DOHH2 (cell line): ENCODE measurements around the gene RGS3.

Source experiments
- EZH2phosphoT487 ChIP-seq: fragments of 200-600 bp; sonication (generic); IDR thresholded peaks from 2 replicates; pipeline ENCODE4 v1.6.1; 2017; ENCODE audit warnings: borderline replicate concordance, mild to moderate bottlenecking, antibody characterized with exemption, low read length, moderate library complexity, mixed read lengths
- TF ChIP-seq, protein P1 (sequence below): fragments of 200-600 bp; sonication (generic); IDR thresholded peaks from one replicate; pipeline ENCODE4 v1.5.1; 2014; ENCODE audit warnings: antibody characterized with exemption, mild to moderate bottlenecking, low read depth, low read length; ENCODE audit not compliant: poor library complexity, severe bottlenecking

DNA sequence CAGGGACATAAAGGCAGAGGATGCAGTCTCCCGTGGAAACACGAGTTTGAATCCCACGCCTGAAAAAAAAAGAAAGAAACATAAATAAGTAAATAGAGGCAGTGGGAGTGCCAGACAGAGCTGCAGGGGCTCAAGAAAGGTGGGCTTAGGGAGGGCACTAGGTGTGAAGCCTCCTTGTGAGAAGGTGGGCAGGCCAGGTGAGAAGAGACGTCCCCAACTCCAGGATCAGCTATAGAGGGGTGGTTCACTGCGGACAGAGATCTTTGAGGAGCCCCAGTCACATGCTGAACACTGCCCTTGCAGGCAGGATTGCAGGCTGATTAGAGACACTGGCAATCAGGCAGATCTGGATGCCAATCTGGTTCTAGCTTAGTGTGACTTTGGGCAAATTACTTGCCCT is 172.1 kb downstream of the RGS3 start:
- TF ChIP-seq, protein P1, sequence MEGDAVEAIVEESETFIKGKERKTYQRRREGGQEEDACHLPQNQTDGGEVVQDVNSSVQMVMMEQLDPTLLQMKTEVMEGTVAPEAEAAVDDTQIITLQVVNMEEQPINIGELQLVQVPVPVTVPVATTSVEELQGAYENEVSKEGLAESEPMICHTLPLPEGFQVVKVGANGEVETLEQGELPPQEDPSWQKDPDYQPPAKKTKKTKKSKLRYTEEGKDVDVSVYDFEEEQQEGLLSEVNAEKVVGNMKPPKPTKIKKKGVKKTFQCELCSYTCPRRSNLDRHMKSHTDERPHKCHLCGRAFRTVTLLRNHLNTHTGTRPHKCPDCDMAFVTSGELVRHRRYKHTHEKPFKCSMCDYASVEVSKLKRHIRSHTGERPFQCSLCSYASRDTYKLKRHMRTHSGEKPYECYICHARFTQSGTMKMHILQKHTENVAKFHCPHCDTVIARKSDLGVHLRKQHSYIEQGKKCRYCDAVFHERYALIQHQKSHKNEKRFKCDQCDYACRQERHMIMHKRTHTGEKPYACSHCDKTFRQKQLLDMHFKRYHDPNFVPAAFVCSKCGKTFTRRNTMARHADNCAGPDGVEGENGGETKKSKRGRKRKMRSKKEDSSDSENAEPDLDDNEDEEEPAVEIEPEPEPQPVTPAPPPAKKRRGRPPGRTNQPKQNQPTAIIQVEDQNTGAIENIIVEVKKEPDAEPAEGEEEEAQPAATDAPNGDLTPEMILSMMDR = no peak
- TF ChIP-seq EZH2phosphoT487 = no peak
